GM18951 (cell line): ENCODE data around the gene VSTM2L.

Experiments used
- POLR2A ChIP-seq: IDR thresholded peaks from 4 replicates; pipeline ENCODE4 v1.6.1; 2011; ENCODE audit warnings: mild to moderate bottlenecking; ENCODE audit not compliant: insufficient read length, insufficient read depth; ENCODE audit errors: extremely low read depth
- in situ Hi-C: fragments of 300-500 bp; cut with MboI; formaldehyde crosslinking; loops from one replicate; pipeline ENCODE4 v1.12.0; 2022; ENCODE audit warnings: low sequenced_read_pairs, mixed read lengths, inconsistent platforms; ENCODE audit not compliant: unreplicated experiment

Gene VSTM2L

DNA sequence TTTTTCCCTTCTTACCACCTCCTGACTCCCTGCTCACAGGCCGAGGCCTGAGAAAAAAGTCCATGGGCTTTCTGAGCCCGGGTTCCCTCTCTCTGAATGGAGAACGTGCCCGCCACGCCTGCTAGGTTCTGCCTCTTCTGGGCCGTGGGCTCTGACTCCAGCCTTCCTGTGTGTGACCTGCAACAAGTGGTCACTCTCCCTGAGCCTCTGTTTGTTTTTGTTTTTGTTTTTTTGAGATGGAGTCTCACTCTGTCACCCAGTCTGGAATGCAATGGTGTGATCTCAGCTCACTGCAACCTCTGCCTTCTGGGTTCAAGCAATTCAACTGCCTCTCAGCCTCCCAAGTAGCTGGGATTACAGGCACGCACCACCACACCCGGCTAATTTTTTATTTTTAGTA, 17.9 kb upstream of the VSTM2L start:
- no peak for TF ChIP-seq POLR2A
- in situ Hi-C loops: no loop called here

DNA sequence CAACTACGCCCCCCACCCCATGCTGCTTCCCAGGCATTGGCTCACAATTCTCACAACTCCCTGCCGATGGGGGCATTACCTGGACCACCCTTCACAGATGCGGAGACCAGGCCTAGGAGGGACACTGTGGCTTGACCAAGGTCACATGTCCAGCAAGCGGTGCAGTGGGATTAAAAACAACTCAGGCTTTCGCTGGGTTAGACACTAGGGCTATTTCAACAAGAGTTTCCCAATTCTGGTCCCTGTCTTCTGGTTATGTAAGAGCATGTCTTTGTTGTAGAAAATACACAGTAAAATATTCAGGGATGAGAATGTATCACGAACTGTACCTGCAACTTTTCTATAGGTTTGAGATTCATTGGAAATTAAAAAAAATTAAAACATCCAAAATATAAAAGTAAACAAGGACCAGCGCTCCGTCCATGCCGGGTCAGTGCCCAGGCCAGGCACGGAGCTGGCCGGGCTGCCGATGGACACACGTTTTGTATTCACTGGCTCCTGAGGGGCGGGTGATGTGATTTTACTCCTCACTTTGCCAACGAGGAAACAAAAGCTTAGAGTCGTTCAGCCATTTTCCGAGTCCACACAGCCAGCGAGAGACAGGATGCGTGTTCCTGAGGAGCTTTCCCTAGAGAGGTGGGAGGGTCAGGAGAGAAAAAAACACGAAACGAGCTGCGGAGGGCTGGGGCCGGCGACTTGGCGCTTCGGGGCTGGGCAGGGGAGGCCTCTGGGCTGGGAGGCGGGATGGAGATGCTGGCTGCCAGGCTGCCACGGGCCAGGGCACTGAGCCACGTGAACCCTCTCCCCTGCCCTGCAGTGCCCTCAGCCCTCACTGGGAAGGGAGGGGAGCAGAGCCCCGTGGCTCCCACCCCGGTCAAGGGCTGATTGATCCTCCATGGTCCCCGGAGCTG, 17.1 kb upstream of the VSTM2L start:
- TF ChIP-seq POLR2A: no peak
- in situ Hi-C loops: no loop called here

DNA sequence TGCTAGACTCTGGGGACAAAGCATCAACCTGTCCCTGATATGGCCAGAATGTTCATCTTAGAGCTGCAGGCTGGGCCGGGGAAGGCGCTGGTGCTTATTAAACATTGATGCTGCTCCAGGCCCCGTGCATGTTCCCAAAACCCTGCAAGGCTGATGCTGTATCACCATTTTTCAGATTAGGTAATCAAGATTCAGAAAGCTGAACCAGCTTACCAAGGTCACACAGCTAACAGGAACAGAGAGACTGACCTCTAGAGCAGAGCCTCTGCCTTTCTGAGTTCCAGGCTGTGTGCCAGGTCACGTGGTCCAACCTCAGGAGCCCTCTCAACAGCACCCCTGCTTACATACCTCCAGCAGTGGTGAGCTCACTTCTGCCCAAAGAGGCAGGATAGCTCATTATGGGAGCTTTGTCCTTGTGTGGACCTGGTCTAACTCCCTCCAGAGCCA, 16.1 kb upstream of the VSTM2L start:
- in situ Hi-C loops: no loop called here
- TF ChIP-seq POLR2A: no peak

DNA sequence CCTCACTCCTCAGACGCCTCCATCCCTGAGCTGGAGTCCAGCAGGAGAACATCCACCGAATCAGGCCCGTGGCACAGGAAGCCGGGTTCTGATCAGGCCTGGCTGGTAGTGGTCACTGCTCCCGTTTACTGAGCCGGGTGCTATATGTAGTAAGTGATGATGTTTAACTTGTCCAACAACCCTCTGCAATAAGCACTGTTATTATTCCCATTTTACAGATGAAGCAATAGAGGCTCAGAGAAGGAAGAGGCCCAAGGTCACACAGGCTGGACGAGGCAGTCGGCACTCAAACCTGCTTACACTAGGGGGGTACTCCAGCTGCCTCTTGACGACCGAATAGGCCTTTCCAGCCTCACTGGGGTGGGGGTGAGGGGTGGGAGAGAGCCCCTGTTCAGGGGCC, 14.3 kb upstream of the VSTM2L start:
- TF ChIP-seq POLR2A: no peak
- in situ Hi-C loops: no loop called here

DNA sequence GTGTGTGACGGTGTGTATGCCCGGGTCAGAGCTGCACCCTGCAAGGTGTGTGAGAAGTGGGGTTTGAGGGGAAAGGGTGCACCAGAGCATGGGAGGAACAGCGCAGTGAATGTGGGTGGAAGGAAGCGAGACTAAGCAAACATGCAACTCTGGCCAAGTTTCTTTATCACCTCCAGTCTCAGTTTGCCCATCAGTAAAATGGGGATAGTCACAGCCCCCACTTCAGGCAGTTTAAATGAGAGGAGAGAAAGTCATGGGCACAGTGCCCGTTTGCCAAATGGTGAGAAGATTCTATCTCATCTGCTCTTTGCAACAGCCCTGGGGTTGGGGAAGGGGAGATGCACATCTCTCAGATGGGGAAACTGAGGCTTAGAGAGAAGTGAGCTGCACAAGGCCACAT, 12.8 kb upstream of the VSTM2L start:
- in situ Hi-C loops: no loop called here
- no peak for TF ChIP-seq POLR2A

DNA sequence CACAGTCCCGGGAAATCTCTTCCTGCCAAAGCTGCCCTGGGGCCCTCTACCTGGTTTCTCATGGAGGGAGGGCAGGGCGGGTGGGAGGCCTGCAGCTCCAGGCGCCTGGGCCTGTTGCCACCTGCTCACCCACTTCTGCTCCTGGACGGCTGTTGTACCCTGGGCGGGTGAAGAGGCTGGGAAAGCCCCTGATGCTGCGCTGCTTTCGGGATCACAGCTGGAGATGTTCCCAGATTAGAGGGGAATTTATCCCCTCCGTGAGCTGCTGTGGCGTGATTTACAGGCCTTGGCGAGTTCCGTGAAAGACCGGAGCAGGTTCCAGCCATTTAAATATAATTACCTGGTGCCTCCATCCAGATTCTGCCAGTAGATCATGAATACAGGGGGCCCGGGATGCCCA, 12.3 kb upstream of the VSTM2L start:
- no peak for TF ChIP-seq POLR2A
- in situ Hi-C loops: no loop called here

DNA sequence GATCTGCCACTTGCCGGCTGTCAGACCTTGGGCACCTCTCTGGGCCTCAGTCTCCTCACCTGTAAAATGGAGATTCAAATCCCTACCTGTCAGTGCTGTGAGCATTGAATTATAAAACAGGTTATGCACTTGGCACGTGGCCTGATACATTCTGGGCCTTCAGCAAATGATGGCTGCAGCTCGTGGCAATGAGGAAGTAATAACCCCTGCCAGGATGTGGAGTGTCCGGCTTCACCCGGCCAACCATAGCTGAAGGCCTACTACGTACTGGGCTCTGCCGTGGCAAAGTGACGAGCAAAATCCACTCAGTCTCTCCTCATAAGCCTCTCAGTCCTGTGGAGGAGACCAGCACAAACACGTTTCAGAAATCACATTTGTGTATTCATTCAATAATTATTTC, 10.9 kb upstream of the VSTM2L start:
- in situ Hi-C loops: no loop called here
- no peak for TF ChIP-seq POLR2A

DNA sequence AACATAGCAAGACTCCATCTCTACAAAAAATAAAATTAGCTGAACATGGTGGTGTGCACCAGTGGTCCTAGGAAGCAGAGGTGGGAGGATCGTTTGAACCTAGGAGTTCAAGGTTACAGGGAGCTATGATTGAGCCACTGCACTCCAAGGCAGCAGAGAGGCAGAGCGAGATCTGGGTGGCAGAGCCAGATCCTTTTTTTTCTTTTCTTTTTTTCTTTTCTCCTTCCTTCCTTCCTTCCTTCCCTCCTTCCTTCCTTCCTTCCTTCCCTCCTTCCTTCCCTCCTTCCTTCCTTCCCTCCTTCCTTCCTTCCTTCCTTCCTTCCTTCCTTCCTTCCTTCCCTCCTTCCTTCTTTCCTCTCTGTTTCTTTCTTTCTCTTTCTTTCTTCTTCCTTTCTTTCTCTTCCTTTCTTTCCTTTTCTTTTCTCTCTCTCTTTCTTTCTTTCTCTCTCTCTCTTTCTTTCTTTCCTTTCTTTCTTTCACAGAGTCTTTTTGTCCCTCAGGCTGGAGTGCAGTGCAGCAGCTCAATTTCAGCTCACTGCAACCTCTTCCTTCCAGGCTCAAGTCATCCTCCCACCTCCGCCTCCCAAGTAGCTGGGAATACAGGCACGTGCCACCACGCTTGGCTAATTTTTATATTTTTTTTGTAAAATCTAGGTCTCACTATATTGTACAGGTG, 9.2 kb upstream of the VSTM2L start:
- in situ Hi-C loops: no loop called here
- TF ChIP-seq POLR2A: no peak

DNA sequence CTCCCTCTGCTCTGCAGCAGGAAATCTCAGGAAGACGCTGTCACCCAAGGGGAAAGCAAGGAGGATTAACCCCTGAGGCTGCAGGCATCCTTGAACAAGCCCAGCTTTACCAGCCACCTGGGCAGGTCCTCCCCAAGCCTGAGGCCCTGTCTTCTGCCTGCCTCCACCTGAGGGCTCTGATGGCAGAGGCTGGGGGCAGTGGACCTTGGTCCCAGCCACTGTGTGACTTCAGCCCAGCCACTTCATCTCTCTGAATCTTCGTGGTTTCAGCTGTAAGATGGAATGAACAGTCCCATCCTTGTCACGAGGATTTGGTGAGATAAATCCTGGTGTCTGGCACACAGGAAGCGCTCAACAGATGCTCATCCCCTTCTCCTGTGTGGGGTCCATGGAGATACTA, 8.5 kb upstream of the VSTM2L start:
- no peak for TF ChIP-seq POLR2A
- in situ Hi-C loops: no loop called here

DNA sequence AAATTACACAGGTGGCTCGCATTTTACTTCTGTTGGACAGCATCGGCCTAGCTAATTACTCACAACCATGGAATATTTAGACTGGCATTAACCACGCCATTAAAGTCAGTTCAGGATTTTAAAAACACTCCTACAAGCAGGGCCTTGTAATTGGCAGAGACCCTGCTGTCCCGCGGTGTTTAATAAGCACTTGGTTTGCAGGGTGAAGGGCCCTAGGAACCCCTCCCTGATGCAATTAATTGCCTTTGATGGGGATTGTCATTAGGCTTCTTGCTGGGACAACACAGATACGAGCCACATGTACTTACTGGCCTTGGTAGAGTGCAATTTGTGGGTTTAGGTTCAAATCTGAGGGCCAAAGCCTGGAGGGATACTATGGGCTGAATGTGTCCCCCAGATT, 7.8 kb upstream of the VSTM2L start:
- in situ Hi-C loops: no loop called here
- TF ChIP-seq POLR2A: no peak

DNA sequence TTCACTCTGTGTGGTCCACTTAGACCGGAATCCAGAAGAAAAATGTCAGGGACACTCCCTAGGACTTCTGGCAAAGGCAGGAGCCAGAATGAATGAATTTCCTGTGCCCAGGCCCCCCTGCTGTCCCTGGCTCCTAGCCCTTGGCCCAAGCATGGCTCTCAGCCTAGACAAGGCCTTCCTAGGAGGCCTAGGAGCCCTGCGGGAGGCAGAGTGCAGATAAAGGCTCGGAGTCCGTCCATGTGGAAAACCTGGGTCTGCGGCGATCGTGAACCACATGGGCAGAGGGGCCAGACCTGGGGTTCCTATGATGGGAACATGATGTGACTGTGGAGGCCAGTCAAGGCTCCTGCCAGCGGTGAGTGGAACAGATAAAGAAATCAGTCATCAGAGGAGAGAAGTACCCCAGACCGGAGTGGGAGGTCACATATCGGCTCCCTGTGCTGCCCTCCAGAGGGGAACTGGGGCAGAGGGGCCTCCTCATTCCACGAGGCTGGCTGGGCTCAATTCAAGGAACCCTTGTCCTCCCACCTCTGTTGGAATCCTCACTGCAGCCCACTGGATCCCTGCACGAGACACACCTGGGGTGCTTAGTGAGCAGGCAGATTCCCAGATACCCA, 5.9 kb upstream of the VSTM2L start:
- TF ChIP-seq POLR2A: no peak
- in situ Hi-C loops: no loop called here

DNA sequence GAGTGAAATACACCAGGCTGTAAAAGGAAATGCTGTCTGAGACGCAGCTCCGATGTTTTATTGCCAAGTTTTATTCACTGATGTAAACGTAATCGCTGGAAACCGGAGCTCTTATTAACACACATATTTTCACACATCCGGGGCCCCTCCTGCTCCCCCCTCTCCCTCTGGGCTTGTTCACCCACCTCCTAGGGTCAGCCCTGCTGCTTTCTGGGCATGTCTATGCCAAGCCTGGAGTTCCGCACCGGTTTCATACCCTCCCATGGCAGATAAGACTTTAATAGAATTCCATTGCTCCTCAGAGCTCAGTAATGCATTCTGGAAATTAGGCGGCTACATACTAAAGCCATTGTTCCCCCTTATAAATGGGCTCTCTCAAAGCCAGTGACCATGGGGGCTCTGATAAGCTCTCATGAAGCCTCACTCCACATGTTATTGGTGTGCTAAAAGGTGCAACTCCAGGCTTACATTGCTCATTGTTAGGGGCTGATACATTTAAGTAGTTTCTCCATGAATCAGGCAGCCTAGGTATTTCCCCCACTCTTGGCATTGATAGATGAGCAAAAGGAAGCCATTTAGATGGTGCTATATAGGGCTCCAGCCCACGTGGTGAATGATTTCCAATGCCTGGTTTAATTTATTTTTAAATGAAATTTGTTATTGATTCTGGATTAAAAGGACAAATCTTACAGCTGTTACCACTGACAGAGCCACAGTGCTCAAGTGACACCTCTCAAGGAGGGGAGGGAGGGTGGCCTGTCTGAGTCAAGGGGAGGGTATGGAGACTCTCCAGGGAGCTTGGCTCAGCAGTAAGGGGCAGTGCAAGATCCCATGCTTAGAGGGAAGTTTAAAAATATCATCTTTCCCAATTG, 4.5 kb upstream of the VSTM2L start:
- TF ChIP-seq POLR2A: no peak
- in situ Hi-C loops: no loop called here
